Astrocyte (in vitro differentiated cells and primary cell): ENCODE results near the gene PNKD. TPM values are rescaled to one million over a fixed set of nuclear protein-coding genes. Genes with fewer than 3 reads are reported as not detected.

Source experiments
- DNase-seq: peaks from one replicate; pipeline ENCODE4 v3.0.0-alpha.2; 2010; ENCODE audit warnings: low read depth
- FAIRE-seq: peaks from 2 replicates; lab custom pipeline; 2011; peaks lifted over from hg19 to GRCh38; lab: Jason Lieb, UNC
- H2AFZ ChIP-seq: 2 replicates; pipeline ENCODE4 v1.6.0; 2012; ENCODE audit warnings: low read depth, low read length, inconsistent platforms
- H3K27ac ChIP-seq: 2 replicates; pipeline ENCODE4 v1.5.1; 2011; ENCODE audit warnings: low read depth, low read length, inconsistent platforms
- H3K27me3 ChIP-seq: 2 replicates; pipeline ENCODE4 v1.6.0; 2011; ENCODE audit warnings: low read length, inconsistent platforms; ENCODE audit not compliant: insufficient read depth
- H3K36me3 ChIP-seq: 2 replicates; pipeline ENCODE4 v1.5.1; 2011; ENCODE audit warnings: low read length, inconsistent platforms; ENCODE audit not compliant: insufficient read depth
- H3K4me1 ChIP-seq: 2 replicates; pipeline ENCODE4 v1.5.1; 2011; ENCODE audit warnings: low read length, inconsistent platforms; ENCODE audit not compliant: insufficient read depth
- H3K4me2 ChIP-seq: 2 replicates; pipeline ENCODE4 v1.6.0; 2012; ENCODE audit warnings: low read length, inconsistent platforms
- H3K4me3 ChIP-seq: 2 replicates; pipeline ENCODE4 v1.5.1; 2011; ENCODE audit warnings: low read depth, mild to moderate bottlenecking, low read length, inconsistent platforms; ENCODE audit not compliant: insufficient read depth
- H3K79me2 ChIP-seq: 2 replicates; pipeline ENCODE4 v1.6.0; 2012; ENCODE audit warnings: mild to moderate bottlenecking, low read length, inconsistent platforms; ENCODE audit not compliant: insufficient read depth
- H3K9ac ChIP-seq: 2 replicates; pipeline ENCODE4 v1.6.0; 2012; ENCODE audit warnings: mild to moderate bottlenecking, low read length, inconsistent platforms
- H3K9me3 ChIP-seq: 2 replicates; pipeline ENCODE4 v1.5.1; 2012; ENCODE audit warnings: low read depth, mild to moderate bottlenecking, low read length, inconsistent platforms; ENCODE audit not compliant: insufficient read depth
- H4K20me1 ChIP-seq: 2 replicates; pipeline ENCODE4 v1.6.0; 2012; ENCODE audit warnings: low read length, inconsistent platforms; ENCODE audit not compliant: insufficient read depth
- H3K27ac Mint-ChIP-seq: one replicate; pipeline ENCODE4 v1.8.0; 2021; ENCODE audit warnings: mild to moderate bottlenecking, mixed read lengths; ENCODE audit not compliant: unreplicated experiment
- H3K27me3 Mint-ChIP-seq: one replicate; pipeline ENCODE4 v1.8.0; 2021; ENCODE audit warnings: low read depth, mixed read lengths; ENCODE audit not compliant: unreplicated experiment
- H3K36me3 Mint-ChIP-seq: one replicate; pipeline ENCODE4 v1.8.0; 2021; ENCODE audit warnings: low read depth, mixed read lengths; ENCODE audit not compliant: unreplicated experiment
- H3K4me1 Mint-ChIP-seq: one replicate; pipeline ENCODE4 v1.8.0; 2021; ENCODE audit warnings: low read depth, mixed read lengths; ENCODE audit not compliant: unreplicated experiment
- H3K4me3 Mint-ChIP-seq: one replicate; pipeline ENCODE4 v1.8.0; 2021; ENCODE audit warnings: mild to moderate bottlenecking, moderate library complexity, mixed read lengths; ENCODE audit not compliant: unreplicated experiment
- H3K9me3 Mint-ChIP-seq: one replicate; pipeline ENCODE4 v1.8.0; 2021; ENCODE audit warnings: mild to moderate bottlenecking, mixed read lengths; ENCODE audit not compliant: unreplicated experiment
- EZH2 ChIP-seq: IDR thresholded peaks from 2 replicates; pipeline ENCODE4 v1.6.1; 2012; ENCODE audit warnings: mild to moderate bottlenecking, low read length, inconsistent platforms; ENCODE audit not compliant: insufficient read depth
- total RNA-seq: library from RNA; stranded (reverse); gene quantifications from 2 replicates; pipeline ENCODE4 v1.2.1, GENCODE V29; 2021
- TF ChIP-seq, protein P1 (sequence below): IDR thresholded peaks from 2 replicates; pipeline ENCODE4 v1.5.1; 2011; ENCODE audit warnings: low read depth, mild to moderate bottlenecking, inconsistent platforms, low read length, moderate library complexity; ENCODE audit not compliant: insufficient read depth

Gene PNKD
- total RNA-seq, 1 donor from 2014 or later = 40.9 TPM

DNA sequence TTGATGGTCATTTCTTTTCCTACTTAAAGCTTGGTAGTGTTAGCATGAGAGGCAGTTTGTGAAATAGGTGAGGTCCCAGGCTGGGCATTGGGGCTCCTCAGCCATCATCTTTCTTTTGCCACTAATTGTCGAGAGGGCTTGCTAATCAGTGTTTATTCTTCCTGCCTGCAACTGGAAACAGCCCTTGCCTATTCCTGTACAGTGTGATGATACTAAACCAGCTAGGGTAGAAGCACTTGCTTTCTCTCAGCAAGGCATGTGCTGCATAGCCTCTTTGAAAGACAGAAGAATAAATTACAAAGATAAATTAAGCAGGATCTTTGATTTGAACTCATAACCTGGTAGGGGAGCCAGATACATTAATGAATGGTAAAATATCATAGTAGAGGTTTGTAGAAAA, 26.1 kb upstream of the PNKD start:
- H3K4me3 ChIP-seq = no peak overlapping the region
- no peaks in the 10 kb centered on the region for H3K27me3 ChIP-seq
- H3K79me2 ChIP-seq = peaks cover 53% of the 10 kb centered on the region
- peaks cover 80% of the 10 kb centered on the region for H3K36me3 ChIP-seq
- no peak overlapping the region for H3K27ac Mint-ChIP-seq
- no peak overlapping the region for H3K27ac ChIP-seq
- DNase-seq (no peak), FAIRE-seq (no peak)
- H3K27me3 Mint-ChIP-seq = no peaks in the 10 kb centered on the region
- no peak overlapping the region for H3K4me2 ChIP-seq
- no peaks in the 10 kb centered on the region for H3K9me3 ChIP-seq
- peaks cover 25% of the 10 kb centered on the region for H3K4me1 Mint-ChIP-seq
- H4K20me1 ChIP-seq = peaks cover 84% of the 10 kb centered on the region
- no peaks in the 10 kb centered on the region for H3K9me3 Mint-ChIP-seq
- no peak for TF ChIP-seq EZH2
- TF ChIP-seq, protein P1, sequence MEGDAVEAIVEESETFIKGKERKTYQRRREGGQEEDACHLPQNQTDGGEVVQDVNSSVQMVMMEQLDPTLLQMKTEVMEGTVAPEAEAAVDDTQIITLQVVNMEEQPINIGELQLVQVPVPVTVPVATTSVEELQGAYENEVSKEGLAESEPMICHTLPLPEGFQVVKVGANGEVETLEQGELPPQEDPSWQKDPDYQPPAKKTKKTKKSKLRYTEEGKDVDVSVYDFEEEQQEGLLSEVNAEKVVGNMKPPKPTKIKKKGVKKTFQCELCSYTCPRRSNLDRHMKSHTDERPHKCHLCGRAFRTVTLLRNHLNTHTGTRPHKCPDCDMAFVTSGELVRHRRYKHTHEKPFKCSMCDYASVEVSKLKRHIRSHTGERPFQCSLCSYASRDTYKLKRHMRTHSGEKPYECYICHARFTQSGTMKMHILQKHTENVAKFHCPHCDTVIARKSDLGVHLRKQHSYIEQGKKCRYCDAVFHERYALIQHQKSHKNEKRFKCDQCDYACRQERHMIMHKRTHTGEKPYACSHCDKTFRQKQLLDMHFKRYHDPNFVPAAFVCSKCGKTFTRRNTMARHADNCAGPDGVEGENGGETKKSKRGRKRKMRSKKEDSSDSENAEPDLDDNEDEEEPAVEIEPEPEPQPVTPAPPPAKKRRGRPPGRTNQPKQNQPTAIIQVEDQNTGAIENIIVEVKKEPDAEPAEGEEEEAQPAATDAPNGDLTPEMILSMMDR = no peak
- H3K4me1 ChIP-seq = peaks cover 4% of the 10 kb centered on the region
- no peak overlapping the region for H2AFZ ChIP-seq
- H3K36me3 Mint-ChIP-seq = peaks cover 31% of the 10 kb centered on the region
- H3K9ac ChIP-seq = no peak overlapping the region
- no peak overlapping the region for H3K4me3 Mint-ChIP-seq

DNA sequence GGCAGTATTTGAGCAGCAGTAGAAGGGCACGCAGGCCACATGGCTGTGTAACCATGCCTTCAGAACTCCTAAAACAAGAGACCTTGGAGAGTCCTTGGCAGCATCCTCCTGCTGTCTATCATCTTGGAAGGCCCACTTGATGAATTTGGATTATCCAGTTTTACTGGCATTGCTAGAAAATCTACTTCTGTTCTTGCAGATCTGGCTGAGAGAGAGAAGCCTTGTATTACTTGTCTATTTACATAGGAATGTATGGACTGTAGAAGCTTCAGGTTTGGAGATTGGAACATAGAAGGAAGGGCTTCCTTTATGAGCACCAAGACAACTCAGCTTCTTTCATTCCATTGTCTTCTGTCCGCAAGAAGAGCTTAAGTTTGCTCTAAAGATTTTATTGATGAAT, 25.7 kb upstream of the PNKD start:
- Histone ChIP-seq H3K4me3 (no peak overlapping the region), H3K79me2 (peaks cover 56% of the 10 kb centered on the region), H3K4me2 (no peak overlapping the region), H3K36me3 (peaks cover 82% of the 10 kb centered on the region), H4K20me1 (peaks cover 86% of the 10 kb centered on the region), H3K27ac (no peak overlapping the region), H3K4me1 (peaks cover 4% of the 10 kb centered on the region), H3K27me3 (no peaks in the 10 kb centered on the region), H3K9ac (no peak overlapping the region), H3K9me3 (no peaks in the 10 kb centered on the region), H2AFZ (no peak overlapping the region)
- Mint-ChIP-seq H3K27me3 (no peaks in the 10 kb centered on the region), H3K9me3 (no peaks in the 10 kb centered on the region), H3K4me3 (no peak overlapping the region), H3K4me1 (peaks cover 28% of the 10 kb centered on the region), H3K36me3 (peaks cover 33% of the 10 kb centered on the region), H3K27ac (no peak overlapping the region)
- no peak for TF ChIP-seq EZH2
- TF ChIP-seq, protein P1 = no peak
- no peak for FAIRE-seq
- DNase-seq = no peak

DNA sequence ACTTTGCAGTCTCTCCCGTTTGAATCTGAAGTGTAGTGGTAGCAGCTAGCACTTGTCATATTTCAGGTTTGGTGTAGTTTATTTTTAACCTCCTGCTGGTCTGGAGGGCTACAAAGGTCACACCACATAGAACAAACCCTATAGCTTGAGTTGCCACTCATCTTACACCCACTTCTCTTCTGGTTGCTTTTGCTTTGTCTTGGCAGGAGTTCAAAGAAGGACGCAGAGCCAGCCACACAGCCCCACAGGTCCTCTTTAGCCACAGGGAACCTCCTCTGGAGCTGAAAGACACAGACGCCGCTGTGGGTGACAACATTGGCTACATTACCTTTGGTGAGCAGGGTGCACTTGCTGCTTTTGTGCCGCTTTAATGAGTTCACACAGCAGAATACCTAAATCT, 25.1 kb upstream of the PNKD start:
- no peaks in the 10 kb centered on the region for H3K27me3 ChIP-seq
- DNase-seq (no peak), FAIRE-seq (no peak)
- H3K36me3 ChIP-seq = peaks cover 85% of the 10 kb centered on the region
- H3K36me3 Mint-ChIP-seq = peaks cover 38% of the 10 kb centered on the region
- no peaks in the 10 kb centered on the region for H3K9me3 Mint-ChIP-seq
- H3K27ac ChIP-seq = no peak overlapping the region
- peaks cover 28% of the 10 kb centered on the region for H3K4me1 Mint-ChIP-seq
- H3K27me3 Mint-ChIP-seq = no peaks in the 10 kb centered on the region
- TF ChIP-seq, protein P1 = no peak
- no peak for TF ChIP-seq EZH2
- H3K4me3 ChIP-seq = no peak overlapping the region
- no peaks in the 10 kb centered on the region for H3K9me3 ChIP-seq
- H3K4me1 ChIP-seq = peaks cover 4% of the 10 kb centered on the region
- H3K27ac Mint-ChIP-seq = peak overlapping the region; percentile 48
- H3K9ac ChIP-seq = no peak overlapping the region
- peaks cover 90% of the 10 kb centered on the region for H4K20me1 ChIP-seq
- no peak overlapping the region for H3K4me2 ChIP-seq
- no peak overlapping the region for H2AFZ ChIP-seq
- H3K4me3 Mint-ChIP-seq = no peak overlapping the region
- H3K79me2 ChIP-seq = peaks cover 57% of the 10 kb centered on the region
